ENCODE results near the gene GBX1. TPM values are rescaled to one million over a fixed set of nuclear protein-coding genes. Genes with fewer than 3 reads are reported as not detected.

Gene GBX1
- total and polyA plus RNA-seq, 11 donors: 0.27 to 0.52 (median 0.34) TPM; not detected in 5

DNA sequence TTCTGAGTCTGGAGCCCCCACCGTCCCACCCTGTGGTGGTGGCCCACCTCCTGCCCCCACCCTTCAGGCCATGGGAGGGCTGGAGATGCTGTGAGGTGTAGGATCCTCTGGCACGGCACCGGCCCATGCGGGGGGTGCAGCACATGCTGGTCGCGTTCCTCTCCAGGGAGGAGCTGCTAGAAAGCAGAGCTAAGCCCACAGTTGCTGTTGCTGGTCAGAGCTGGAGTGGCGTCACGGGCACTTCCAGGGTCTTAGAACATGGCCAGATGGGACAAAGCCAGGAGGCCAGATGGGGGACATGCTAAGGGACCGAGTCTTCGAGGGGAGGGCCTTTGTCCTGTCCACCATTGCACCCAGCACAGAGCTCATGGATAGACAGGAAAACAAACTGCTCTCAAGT lies 59.6 kb downstream of the GBX1 start:
- TF ChIP-seq CTCF (IDR thresholded peaks at IDR 0.05): no peak
- TF ChIP-seq POLR2A (IDR thresholded peaks at IDR 0.05): no peak
- Histone ChIP-seq H3K36me3 (peaks cover 0 to 8% (median 0%) of the 10 kb centered on the region in 9 donors), H3K4me1 (peaks cover 0 to 27% (median 16%) of the 10 kb centered on the region in 12 donors), H3K9me3 (no peaks in the 10 kb centered on the region), H3K4me3 (no peak overlapping the region), H3K27ac (no peak overlapping the region), H3K27me3 (no peaks in the 10 kb centered on the region)
- ATAC-seq (no peak), DNase-seq (no peak)
- intact Hi-C loops (cut with DNase I): loop anchor here in 1 of 10 donors (2.0 kb wide), 1 partner anchor 75 kb away; no protein-coding TSS in a partner anchor
- 75 to 93% (median 80%) methylated on average over 7 to 10 of the region's 10 CpGs for WGBS, 4 donors

- intact Hi-C loops (cut with DNase I): no loop called here
- TF ChIP-seq POLR2A (IDR thresholded peaks at IDR 0.05) (no peak), CTCF (IDR thresholded peaks at IDR 0.05) (no peak)
- DNase-seq (no peak), ATAC-seq (no peak)
- WGBS, 4 donors: 78 to 82% (median 81%) methylated on average over 23 of the region's 23 CpGs
- Histone ChIP-seq H3K4me3 (no peak overlapping the region), H3K4me1 (peaks cover 0 to 27% (median 12%) of the 10 kb centered on the region in 12 donors), H3K27me3 (no peaks in the 10 kb centered on the region), H3K27ac (no peak overlapping the region), H3K36me3 (peaks cover 0 to 8% (median 0%) of the 10 kb centered on the region in 9 donors), H3K9me3 (no peaks in the 10 kb centered on the region)
Observed at GRCh38 chr7:151104411-151105235, 62.9 kb downstream of the GBX1 start.

DNA sequence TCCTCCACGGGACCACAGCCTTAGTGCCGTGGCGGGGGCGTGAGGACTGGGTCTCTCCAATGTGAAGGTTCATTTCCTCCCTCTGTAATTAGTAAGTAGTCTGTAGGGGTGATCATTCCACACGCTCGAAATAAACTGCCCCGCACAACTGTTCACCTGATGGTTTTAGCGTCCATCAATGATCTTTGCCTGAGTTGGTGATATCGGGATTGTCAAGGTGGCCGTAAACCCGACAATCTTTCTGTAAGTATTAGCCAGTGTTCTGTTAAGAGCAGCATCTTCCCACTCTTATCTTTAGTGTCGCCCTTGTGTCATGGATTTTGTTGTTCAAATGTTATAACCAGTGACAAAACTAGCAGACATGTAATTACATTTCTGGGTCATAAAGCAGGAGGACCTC lies 63.5 kb downstream of the GBX1 start:
- Histone ChIP-seq H3K4me1 (peaks cover 0 to 32% (median 15%) of the 10 kb centered on the region in 12 donors), H3K9me3 (no peaks in the 10 kb centered on the region), H3K27ac (no peak overlapping the region), H3K4me3 (no peak overlapping the region), H3K36me3 (peaks cover 0 to 8% (median 0%) of the 10 kb centered on the region in 9 donors), H3K27me3 (no peaks in the 10 kb centered on the region)
- DNase-seq: no peak
- no peak for TF ChIP-seq CTCF (IDR thresholded peaks at IDR 0.05)
- ATAC-seq: no peak
- intact Hi-C loops (cut with DNase I): no loop called here
- WGBS, 4 donors: 83 to 90% (median 88%) methylated on average over 11 to 12 of the region's 12 CpGs

- DNase-seq (no peak), ATAC-seq (no peak)
- Histone ChIP-seq H3K27ac (no peak overlapping the region), H3K4me3 (no peak overlapping the region), H3K27me3 (no peaks in the 10 kb centered on the region), H3K36me3 (peaks cover 0 to 8% (median 0%) of the 10 kb centered on the region in 9 donors), H3K9me3 (no peaks in the 10 kb centered on the region), H3K4me1 (peaks cover 0 to 32% (median 15%) of the 10 kb centered on the region in 12 donors)
- WGBS, 4 donors: 76 to 85% (median 82%) methylated on average over 3 of the region's 3 CpGs
- intact Hi-C loops (cut with DNase I): no loop called here
- TF ChIP-seq CTCF (IDR thresholded peaks at IDR 0.05) (no peak), POLR2A (IDR thresholded peaks at IDR 0.05) (no peak)
Observed at GRCh38 chr7:151102991-151103390, 64.5 kb downstream of the GBX1 start.

Data from heart left ventricle (tissue), 16 donors.